ENCODE results near the gene PRDX2.

DNA sequence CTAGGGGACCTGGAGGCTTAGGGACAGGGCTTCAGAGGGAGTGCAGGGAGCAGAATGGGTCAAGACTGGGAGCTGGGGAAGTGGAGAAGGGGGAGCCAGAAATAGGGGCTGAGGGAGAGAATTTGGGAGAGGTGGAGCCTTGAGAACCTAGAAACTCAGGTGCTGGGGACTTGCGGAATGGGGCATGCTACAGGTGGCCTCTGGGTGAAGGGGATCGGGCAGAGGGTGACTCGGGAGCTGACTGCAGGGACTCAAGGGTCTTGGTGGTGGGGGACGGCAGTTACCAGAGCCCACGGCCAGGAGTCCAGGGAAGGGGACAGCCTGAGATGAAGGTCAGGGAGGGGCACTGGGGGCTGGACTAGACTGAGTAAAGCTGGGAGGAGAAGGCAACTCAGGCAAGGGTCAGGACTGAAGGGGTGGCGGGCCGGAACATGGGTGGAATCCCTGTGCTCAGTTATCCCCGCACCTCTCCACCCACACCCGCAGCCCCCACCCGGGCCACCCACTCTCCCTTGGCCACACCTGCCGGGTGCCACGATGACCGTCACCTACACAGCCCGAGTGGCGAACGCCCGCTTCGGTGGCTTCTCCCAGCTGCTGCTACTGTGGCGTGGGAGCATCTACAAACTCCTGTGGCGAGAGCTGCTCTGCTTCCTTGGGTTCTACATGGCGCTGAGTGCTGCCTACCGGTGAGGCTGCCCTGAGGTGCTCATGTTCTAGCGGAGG is 49.4 kb downstream of the PRDX2 start:
- TF ChIP-seq, protein P1, sequence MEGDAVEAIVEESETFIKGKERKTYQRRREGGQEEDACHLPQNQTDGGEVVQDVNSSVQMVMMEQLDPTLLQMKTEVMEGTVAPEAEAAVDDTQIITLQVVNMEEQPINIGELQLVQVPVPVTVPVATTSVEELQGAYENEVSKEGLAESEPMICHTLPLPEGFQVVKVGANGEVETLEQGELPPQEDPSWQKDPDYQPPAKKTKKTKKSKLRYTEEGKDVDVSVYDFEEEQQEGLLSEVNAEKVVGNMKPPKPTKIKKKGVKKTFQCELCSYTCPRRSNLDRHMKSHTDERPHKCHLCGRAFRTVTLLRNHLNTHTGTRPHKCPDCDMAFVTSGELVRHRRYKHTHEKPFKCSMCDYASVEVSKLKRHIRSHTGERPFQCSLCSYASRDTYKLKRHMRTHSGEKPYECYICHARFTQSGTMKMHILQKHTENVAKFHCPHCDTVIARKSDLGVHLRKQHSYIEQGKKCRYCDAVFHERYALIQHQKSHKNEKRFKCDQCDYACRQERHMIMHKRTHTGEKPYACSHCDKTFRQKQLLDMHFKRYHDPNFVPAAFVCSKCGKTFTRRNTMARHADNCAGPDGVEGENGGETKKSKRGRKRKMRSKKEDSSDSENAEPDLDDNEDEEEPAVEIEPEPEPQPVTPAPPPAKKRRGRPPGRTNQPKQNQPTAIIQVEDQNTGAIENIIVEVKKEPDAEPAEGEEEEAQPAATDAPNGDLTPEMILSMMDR (IDR thresholded peaks at IDR 0.05), result no peak
- no peak for TF ChIP-seq ZFX (IDR thresholded peaks at IDR 0.05; ENCODE audit: borderline replicate concordance)
